Measurements from ENCODE around the gene LRRC26. TPM values are rescaled to one million over a fixed set of nuclear protein-coding genes. Genes with fewer than 3 reads are reported as not detected.

Gene LRRC26
- total RNA-seq, 1 donor from 2014 or later = not detected

- no peak for ATAC-seq
- DNase-seq = no peak
- Histone ChIP-seq H3K4me3 (no peak overlapping the region), H3K9me3 (no peaks in the 10 kb centered on the region), H3K27me3 (peaks cover 99% of the 10 kb centered on the region), H3K4me1 (peaks cover 34% of the 10 kb centered on the region), H3K27ac (no peak overlapping the region), H3K36me3 (no peaks in the 10 kb centered on the region)
- no peak for TF ChIP-seq CTCF (IDR thresholded peaks at IDR 0.05)
- intact Hi-C loops (cut with DNase I) = no loop called here
Measured at GRCh38 chr9:137165250-137165836, 4.5 kb downstream of the LRRC26 start.

GRCh38 chr9:137164370-137165249 is 5.2 kb downstream of the LRRC26 start:
- Histone ChIP-seq H3K9me3 (no peaks in the 10 kb centered on the region), H3K27me3 (peaks cover 99% of the 10 kb centered on the region), H3K4me3 (no peak overlapping the region), H3K27ac (no peak overlapping the region), H3K4me1 (peaks cover 34% of the 10 kb centered on the region), H3K36me3 (no peaks in the 10 kb centered on the region)
- TF ChIP-seq CTCF (IDR thresholded peaks at IDR 0.05) = no peak
- intact Hi-C loops (cut with DNase I) = no loop called here
- no peak for DNase-seq
- ATAC-seq = no peak

- intact Hi-C loops (cut with DNase I) = no loop called here
- peaks cover 99% of the 10 kb centered on the region for H3K27me3 ChIP-seq
- no peaks in the 10 kb centered on the region for H3K9me3 ChIP-seq
- TF ChIP-seq CTCF (IDR thresholded peaks at IDR 0.05) = no peak
- no peak for DNase-seq
- peaks cover 30% of the 10 kb centered on the region for H3K4me1 ChIP-seq
- H3K27ac ChIP-seq = no peak overlapping the region
- no peak for ATAC-seq
- no peak overlapping the region for H3K4me3 ChIP-seq
- no peaks in the 10 kb centered on the region for H3K36me3 ChIP-seq
Measured at GRCh38 chr9:137163805-137164204, 6.0 kb downstream of the LRRC26 start.

GRCh38 chr9:137163365-137163715 is 6.5 kb downstream of the LRRC26 start:
- DNase-seq (no peak), ATAC-seq (peak; percentile 42)
- no peaks in the 10 kb centered on the region for H3K36me3 ChIP-seq
- no peak overlapping the region for H3K27ac ChIP-seq
- H3K27me3 ChIP-seq = peaks cover 99% of the 10 kb centered on the region
- TF ChIP-seq CTCF (IDR thresholded peaks at IDR 0.05) = no peak
- intact Hi-C loops (cut with DNase I) = no loop called here
- H3K4me3 ChIP-seq = peak overlapping the region; percentile 40
- H3K4me1 ChIP-seq = peaks cover 31% of the 10 kb centered on the region
- no peaks in the 10 kb centered on the region for H3K9me3 ChIP-seq

- TF ChIP-seq CTCF (IDR thresholded peaks at IDR 0.05) = no peak
- H3K9me3 ChIP-seq = no peaks in the 10 kb centered on the region
- H3K27me3 ChIP-seq = peaks cover 99% of the 10 kb centered on the region
- ATAC-seq (peak; percentile 56), DNase-seq (no peak)
- H3K36me3 ChIP-seq = no peaks in the 10 kb centered on the region
- intact Hi-C loops (cut with DNase I) = no loop called here
- no peak overlapping the region for H3K27ac ChIP-seq
- peaks cover 25% of the 10 kb centered on the region for H3K4me1 ChIP-seq
- peak overlapping the region; percentile 40 for H3K4me3 ChIP-seq
Measured at GRCh38 chr9:137162505-137163364, 7.1 kb downstream of the LRRC26 start.
